Uterus (tissue), 4 donors: ENCODE data around the gene PSMB1. TPM values are rescaled to one million over a fixed set of nuclear protein-coding genes. Genes with fewer than 3 reads are reported as not detected.

Experiments
- DNase-seq, 2 donors: peaks; one replicate each; pipeline ENCODE4 v3.0.0-alpha.2; 2019 to 2020
- H3K27ac ChIP-seq, 2 donors: fragments of 200-600 bp; sonication (generic); 1 replicate in 1 of 2; 2 replicates in 1 of 2; pipeline ENCODE4 v1.5.1; 2016 to 2018
- H3K27me3 ChIP-seq, 2 donors: fragments of 200-600 bp; sonication (generic); one replicate each; pipeline ENCODE4 v1.5.1; 2018 to 2019; ENCODE audit warnings: control low read depth in 1 of 2
- H3K36me3 ChIP-seq, 2 donors: fragments of 200-600 bp; sonication (generic); one replicate each; pipeline ENCODE4 v1.5.1; 2019; ENCODE audit warnings: control low read depth in 1 of 2
- H3K4me1 ChIP-seq, 2 donors: fragments of 200-600 bp; sonication (generic); one replicate each; pipeline ENCODE4 v1.5.1; 2018 to 2019; ENCODE audit warnings: control low read depth in 1 of 2
- H3K4me3 ChIP-seq, 2 donors: fragments of 200-600 bp; sonication (generic); 1 replicate in 1 of 2; 2 replicates in 1 of 2; pipeline ENCODE4 v1.5.1; 2018 to 2019; ENCODE audit warnings: mild to moderate bottlenecking in 1 of 2
- H3K9me3 ChIP-seq, 2 donors: fragments of 200-600 bp; sonication (generic); one replicate each; pipeline ENCODE4 v1.5.1; 2019; ENCODE audit warnings: control low read depth in 1 of 2
- POLR2A ChIP-seq, 2 donors: fragments of 450-650 bp; IDR thresholded peaks; one replicate each; pipeline ENCODE4 v1.6.1; 2016; ENCODE audit warnings: antibody characterized with exemption in 2 of 2, mild to moderate bottlenecking in 1 of 2, moderate library complexity in 1 of 2
- intact Hi-C: fragments of 100-400 bp; cut with DNase I; formaldehyde crosslinking; loops from one replicate; pipeline ENCODE4 v1.15.1; 2023; ENCODE audit warnings: low total_unique reads
- total RNA-seq, 4 donors: library from RNA; depleted of rRNA in 3 of 4; stranded (reverse); fragments of >200 nt in 3 of 4; gene quantifications; one replicate each; pipeline versions ENCODE4 v1.1.0 to v1.2.4, GENCODE V29; 2014 to 2023
- TF ChIP-seq, protein P1 (sequence below), 4 experiments: fragments of 200-600 bp in 2 of 4; fragments of 450-650 bp in 2 of 4; sonication (generic) in 2 of 4; IDR thresholded peaks; one replicate each; pipeline ENCODE4 v1.5.1; 2016 to 2019; ENCODE audit warnings: antibody characterized with exemption in 4 of 4, mild to moderate bottlenecking in 2 of 4, moderate library complexity in 1 of 4
- donor health status: DM: yes; HTN: yes; CAD: no.

The PSMB1 gene
- total RNA-seq, 4 donors from 2014 or later: 109 to 169 (median 144) TPM

DNA sequence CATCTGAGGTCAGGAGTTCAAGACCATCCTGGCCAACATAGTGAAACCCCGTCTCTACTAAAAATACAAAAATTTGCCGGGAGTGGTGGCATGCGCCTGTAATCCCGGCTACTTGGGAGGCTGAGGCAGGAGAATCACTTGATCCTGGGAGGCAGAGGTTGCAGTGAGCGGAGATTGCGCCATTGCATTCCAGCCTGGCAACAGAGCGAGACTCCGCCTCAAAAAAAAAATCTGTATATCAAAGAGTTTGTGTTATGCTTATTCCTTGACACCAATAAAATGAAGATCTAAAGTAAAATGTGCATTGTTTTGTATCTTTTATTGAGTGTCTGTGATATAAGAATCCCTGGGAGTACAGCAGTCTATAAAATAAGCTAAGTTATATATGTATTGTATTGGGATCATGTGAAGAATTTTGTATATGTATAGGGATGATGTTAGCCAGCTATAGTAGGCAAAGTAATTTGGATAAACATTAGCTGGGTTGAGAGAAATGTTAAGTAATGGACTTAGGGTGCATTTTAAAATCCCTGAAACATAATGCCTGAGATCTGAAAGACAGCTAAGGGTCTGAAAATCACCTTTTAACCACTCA lies 11.9 kb upstream of the PSMB1 start:
- Histone ChIP-seq H3K36me3 (no peaks in the 10 kb centered on the region), H3K27me3 (no peaks in the 10 kb centered on the region), H3K4me3 (no peak overlapping the region), H3K27ac (no peak overlapping the region), H3K9me3 (no peaks in the 10 kb centered on the region), H3K4me1 (no peaks in the 10 kb centered on the region)
- TF ChIP-seq, protein P1, sequence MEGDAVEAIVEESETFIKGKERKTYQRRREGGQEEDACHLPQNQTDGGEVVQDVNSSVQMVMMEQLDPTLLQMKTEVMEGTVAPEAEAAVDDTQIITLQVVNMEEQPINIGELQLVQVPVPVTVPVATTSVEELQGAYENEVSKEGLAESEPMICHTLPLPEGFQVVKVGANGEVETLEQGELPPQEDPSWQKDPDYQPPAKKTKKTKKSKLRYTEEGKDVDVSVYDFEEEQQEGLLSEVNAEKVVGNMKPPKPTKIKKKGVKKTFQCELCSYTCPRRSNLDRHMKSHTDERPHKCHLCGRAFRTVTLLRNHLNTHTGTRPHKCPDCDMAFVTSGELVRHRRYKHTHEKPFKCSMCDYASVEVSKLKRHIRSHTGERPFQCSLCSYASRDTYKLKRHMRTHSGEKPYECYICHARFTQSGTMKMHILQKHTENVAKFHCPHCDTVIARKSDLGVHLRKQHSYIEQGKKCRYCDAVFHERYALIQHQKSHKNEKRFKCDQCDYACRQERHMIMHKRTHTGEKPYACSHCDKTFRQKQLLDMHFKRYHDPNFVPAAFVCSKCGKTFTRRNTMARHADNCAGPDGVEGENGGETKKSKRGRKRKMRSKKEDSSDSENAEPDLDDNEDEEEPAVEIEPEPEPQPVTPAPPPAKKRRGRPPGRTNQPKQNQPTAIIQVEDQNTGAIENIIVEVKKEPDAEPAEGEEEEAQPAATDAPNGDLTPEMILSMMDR (IDR thresholded peaks at IDR 0.05): no peak
- no peak for TF ChIP-seq POLR2A (IDR thresholded peaks at IDR 0.05)
- DNase-seq: no peak
- intact Hi-C loops: no loop called here

DNA sequence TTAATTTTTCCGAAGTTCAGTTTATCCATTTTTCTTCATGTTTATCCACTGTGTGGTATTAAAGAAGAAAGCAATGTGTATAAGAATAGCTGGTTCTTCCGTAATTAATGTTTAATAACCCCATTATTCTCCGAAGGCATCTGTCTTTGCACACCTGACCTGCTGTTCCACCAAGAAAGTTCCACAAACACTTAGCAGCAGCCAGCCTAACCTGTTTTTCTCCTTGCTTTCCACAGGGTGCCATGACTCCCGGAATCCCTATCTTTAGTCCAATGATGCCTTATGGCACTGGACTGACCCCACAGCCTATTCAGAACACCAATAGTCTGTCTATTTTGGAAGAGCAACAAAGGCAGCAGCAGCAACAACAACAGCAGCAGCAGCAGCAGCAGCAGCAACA lies 8.4 kb upstream of the PSMB1 start:
- no peak for DNase-seq
- intact Hi-C loops: no loop called here
- no peaks in the 10 kb centered on the region for H3K4me1 ChIP-seq
- H3K27ac ChIP-seq: no peak overlapping the region
- no peaks in the 10 kb centered on the region for H3K36me3 ChIP-seq
- no peaks in the 10 kb centered on the region for H3K27me3 ChIP-seq
- no peak overlapping the region for H3K4me3 ChIP-seq
- H3K9me3 ChIP-seq: no peaks in the 10 kb centered on the region
- no peak for TF ChIP-seq POLR2A (IDR thresholded peaks at IDR 0.05)
- TF ChIP-seq, protein P1 (IDR thresholded peaks at IDR 0.05): no peak

DNA sequence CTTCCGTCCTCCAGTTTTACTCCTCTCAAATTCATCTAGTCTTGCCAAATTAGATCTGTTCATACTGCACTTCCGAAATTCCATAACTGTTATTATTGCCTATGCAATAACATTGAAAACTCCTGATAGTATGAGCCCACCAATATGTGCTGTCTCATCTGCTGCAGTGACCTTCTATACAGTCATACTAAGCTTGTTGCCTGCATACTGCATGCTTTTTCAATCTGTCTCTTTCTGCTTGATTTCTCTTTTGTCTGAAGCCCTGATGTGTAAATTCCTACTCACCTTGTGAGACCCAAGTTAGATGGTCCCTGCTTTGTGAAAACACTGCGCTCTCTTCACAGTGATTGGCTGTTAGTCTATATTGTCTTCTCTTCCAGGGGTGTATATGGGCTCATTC lies 2.2 kb upstream of the PSMB1 start:
- Histone ChIP-seq H3K4me1 (peaks cover 4 to 14% of the 10 kb centered on the region in 2 donors), H3K27me3 (no peaks in the 10 kb centered on the region), H3K4me3 (peak overlapping the region in 1 of 2 donors; percentile 83), H3K27ac (peak overlapping the region in 1 of 2 donors; percentile 90), H3K9me3 (no peaks in the 10 kb centered on the region), H3K36me3 (no peaks in the 10 kb centered on the region)
- intact Hi-C loops: no loop called here
- TF ChIP-seq, protein P1 (IDR thresholded peaks at IDR 0.05): no peak
- TF ChIP-seq POLR2A (IDR thresholded peaks at IDR 0.05): no peak
- no peak for DNase-seq

DNA sequence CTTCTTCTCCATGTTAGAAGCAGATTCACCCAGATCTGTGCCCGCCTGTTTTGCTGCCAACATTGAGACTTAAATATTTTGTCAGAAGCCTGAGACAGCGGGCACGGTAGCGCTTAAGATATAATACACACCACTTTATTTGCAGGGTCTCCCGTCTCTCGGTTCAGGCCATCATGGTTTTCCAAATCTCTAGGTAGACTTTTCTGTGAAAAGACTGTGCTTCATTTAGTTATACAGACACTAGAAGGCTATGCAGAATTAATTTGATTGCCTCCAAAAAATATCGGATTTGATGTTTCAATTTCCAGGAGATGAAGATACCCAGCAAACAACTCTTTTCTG lies 1.7 kb upstream of the PSMB1 start:
- DNase-seq: no peak
- TF ChIP-seq, protein P1 (IDR thresholded peaks at IDR 0.05): no peak
- TF ChIP-seq POLR2A (IDR thresholded peaks at IDR 0.05): no peak
- Histone ChIP-seq H3K27ac (peak overlapping the region; percentile 89 to 90), H3K36me3 (no peaks in the 10 kb centered on the region), H3K4me3 (peak overlapping the region; percentile 71 to 83), H3K4me1 (peaks cover 4 to 14% of the 10 kb centered on the region in 2 donors), H3K27me3 (no peaks in the 10 kb centered on the region), H3K9me3 (no peaks in the 10 kb centered on the region)
- intact Hi-C loops: no loop called here

DNA sequence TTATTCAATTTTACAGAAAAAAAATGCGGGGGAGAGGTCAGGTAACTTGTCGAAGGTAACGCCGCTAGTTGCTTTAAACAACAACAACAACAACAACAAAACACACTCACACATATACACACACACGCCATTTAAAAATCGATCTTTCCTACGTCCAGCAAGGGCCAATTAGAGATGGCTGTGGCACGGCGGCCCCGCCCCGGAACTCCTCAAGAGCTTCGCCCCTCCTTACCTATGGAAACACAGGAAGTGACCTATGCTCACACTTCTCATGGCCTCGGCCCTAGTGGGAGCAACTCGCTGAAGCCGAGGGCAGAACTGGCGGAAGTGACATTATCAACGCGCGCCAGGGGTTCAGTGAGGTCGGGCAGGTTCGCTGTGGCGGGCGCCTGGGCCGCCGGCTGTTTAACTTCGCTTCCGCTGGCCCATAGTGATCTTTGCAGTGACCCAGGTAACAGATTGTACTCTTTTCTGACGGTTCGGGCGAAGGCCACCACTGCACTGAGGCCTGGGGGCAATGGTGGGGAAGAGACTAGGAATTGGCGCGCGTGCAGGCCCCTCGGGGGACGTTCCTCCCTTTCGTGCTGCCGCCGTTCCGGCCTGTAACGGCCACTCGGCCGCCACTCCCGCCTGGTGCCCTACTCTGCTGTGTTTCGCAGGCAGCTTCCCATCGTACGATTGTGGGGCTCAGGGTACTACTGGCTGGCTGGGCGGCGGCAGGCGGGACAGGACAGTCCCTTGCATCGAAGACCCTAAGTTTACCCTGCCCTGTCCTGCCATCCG lies 1.1 kb upstream of the PSMB1 start, which contains the start of gene TBP:
Gene TBP, plus strand, starts transcription at position 357 of the 783 bp plus-strand sequence. CDS start 2,661 bp downstream, outside the sequence.
- Histone ChIP-seq H3K4me1 (peaks cover 4 to 14% of the 10 kb centered on the region in 2 donors), H3K27me3 (no peaks in the 10 kb centered on the region), H3K4me3 (peak within 1 kb of the TSS; percentile 71 to 83), H3K9me3 (no peaks in the 10 kb centered on the region), H3K27ac (peak within 1 kb of the TSS; percentile 89 to 90), H3K36me3 (no peaks in the 10 kb centered on the region)
- TF ChIP-seq, protein P1 (IDR thresholded peaks at IDR 0.05): peak in 1 of 4 experiments; percentile 33
- TF ChIP-seq POLR2A (IDR thresholded peaks at IDR 0.05): peak; percentile 25 to 50
- peak; percentile 97 to 98 for DNase-seq
- intact Hi-C loops: no loop called here
